IPS-15b (cell line): ENCODE measurements around the gene LRSAM1.

ENCODE experiments used
- H3K27me3 ChIP-seq: one replicate; pipeline ENCODE4 v1.6.1; 2013; ENCODE audit warnings: low read length; ENCODE audit not compliant: control insufficient read depth, insufficient read depth
- H3K36me3 ChIP-seq: one replicate; pipeline ENCODE4 v1.6.1; 2013; ENCODE audit warnings: low read length; ENCODE audit not compliant: control insufficient read depth, insufficient read depth
- H3K4me1 ChIP-seq: one replicate; pipeline ENCODE4 v1.6.1; 2013; ENCODE audit warnings: mild to moderate bottlenecking, low read length; ENCODE audit not compliant: control insufficient read depth, insufficient read depth
- H3K4me3 ChIP-seq: one replicate; pipeline ENCODE4 v1.5.1; 2013; ENCODE audit warnings: low read depth, low read length
- H3K9ac ChIP-seq: one replicate; pipeline ENCODE4 v1.6.1; 2013; ENCODE audit warnings: low read depth, mild to moderate bottlenecking, low read length
- H3K9me3 ChIP-seq: one replicate; pipeline ENCODE4 v1.6.1; 2013; ENCODE audit warnings: mild to moderate bottlenecking, low read length; ENCODE audit not compliant: control insufficient read depth, insufficient read depth

LRSAM1 gene

DNA sequence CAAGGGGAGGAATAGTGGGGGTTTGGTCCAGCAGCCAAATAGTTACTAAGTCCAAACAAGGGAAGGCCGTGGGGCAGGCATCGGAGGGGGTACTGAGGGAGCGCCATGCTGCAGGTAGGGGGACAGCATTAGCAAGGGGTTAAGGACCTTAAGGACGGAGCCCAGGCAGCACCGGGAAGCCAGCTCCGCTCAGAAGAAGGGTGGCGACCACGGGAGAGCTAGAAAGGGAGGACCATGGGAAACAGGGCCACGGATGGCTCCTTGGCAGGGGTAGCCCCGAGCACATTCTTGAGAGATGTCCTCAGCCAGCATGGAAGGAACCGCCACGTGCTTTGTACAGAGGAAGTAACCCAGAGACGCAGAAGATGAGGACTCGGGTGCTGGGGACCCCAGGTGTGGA, 84.5 kb downstream of the LRSAM1 start:
- no peaks in the 10 kb centered on the region for H3K4me1 ChIP-seq
- H3K36me3 ChIP-seq: no peaks in the 10 kb centered on the region
- no peaks in the 10 kb centered on the region for H3K27me3 ChIP-seq
- no peak overlapping the region for H3K4me3 ChIP-seq
- H3K9ac ChIP-seq: no peak overlapping the region
- no peaks in the 10 kb centered on the region for H3K9me3 ChIP-seq

DNA sequence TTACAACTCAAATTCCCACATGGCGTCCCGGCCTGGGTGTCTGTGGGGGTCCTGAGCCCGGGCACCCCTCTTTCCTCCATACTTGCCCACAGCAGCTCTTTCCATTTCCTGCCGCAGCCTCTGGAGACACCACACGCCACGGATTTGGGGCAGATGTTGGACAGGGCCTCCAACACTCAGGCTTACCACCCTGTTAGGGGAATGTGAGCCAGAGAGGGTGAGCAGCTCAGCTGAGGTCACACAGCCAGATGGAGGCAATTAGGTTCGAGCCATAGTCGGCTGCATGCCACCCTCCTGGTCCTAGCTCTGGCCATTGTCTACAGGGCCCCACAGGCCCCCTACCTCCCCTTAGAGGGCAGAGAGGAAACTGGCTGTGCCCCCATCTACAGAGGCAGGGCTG, 85.2 kb downstream of the LRSAM1 start:
- Histone ChIP-seq H3K4me1 (no peaks in the 10 kb centered on the region), H3K9me3 (no peaks in the 10 kb centered on the region), H3K4me3 (no peak overlapping the region), H3K9ac (no peak overlapping the region), H3K27me3 (no peaks in the 10 kb centered on the region), H3K36me3 (no peaks in the 10 kb centered on the region)

- Histone ChIP-seq H3K27me3 (no peaks in the 10 kb centered on the region), H3K9me3 (no peaks in the 10 kb centered on the region), H3K4me1 (no peaks in the 10 kb centered on the region), H3K4me3 (no peak overlapping the region), H3K36me3 (no peaks in the 10 kb centered on the region), H3K9ac (no peak overlapping the region)
Measured at GRCh38 chr9:127537014-127537413, 85.7 kb downstream of the LRSAM1 start.

- H3K9me3 ChIP-seq: no peaks in the 10 kb centered on the region
- H3K9ac ChIP-seq: no peak overlapping the region
- H3K36me3 ChIP-seq: no peaks in the 10 kb centered on the region
- H3K27me3 ChIP-seq: no peaks in the 10 kb centered on the region
- H3K4me1 ChIP-seq: no peaks in the 10 kb centered on the region
- no peak overlapping the region for H3K4me3 ChIP-seq
Measured at GRCh38 chr9:127537792-127538191, 86.5 kb downstream of the LRSAM1 start.

- H3K36me3 ChIP-seq: no peaks in the 10 kb centered on the region
- no peak overlapping the region for H3K9ac ChIP-seq
- H3K4me3 ChIP-seq: no peak overlapping the region
- H3K9me3 ChIP-seq: no peaks in the 10 kb centered on the region
- H3K27me3 ChIP-seq: no peaks in the 10 kb centered on the region
- H3K4me1 ChIP-seq: no peaks in the 10 kb centered on the region
Measured at GRCh38 chr9:127538849-127539258, 87.5 kb downstream of the LRSAM1 start.

DNA sequence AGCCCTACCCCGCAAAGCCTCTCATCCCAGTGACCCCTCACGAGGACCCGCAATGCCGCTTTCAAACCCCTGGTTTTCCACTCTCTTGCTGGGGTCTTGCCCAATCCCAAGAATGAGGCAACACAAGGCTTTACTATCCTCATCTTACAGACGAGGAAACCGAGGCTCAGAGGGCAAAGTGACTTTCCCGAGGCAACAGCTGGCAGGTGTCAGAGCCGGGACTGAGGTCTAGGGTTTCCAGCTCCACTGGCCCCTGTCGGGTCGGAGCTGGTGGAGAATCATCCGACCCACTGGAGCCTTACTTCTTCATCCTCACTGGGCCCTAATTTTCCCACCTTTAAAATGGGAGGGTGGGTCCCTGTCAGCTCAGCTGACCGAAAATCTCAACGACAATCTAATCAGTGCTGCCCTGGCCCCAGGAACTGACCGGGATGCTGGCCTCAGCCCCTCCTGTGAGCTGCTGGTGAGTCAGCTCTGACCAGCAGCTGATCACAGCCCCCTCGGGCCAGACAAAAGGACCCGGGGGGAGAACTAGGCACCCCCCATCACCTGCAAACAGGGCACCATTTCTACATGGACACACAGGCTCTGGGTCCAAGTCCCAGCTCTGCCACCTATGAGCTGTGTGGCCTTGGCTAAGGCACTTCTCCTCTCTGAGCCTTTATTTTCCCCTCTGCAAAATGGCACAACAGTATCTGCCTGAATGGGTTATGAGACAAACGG, 88.1 kb downstream of the LRSAM1 start:
- Histone ChIP-seq H3K36me3 (no peaks in the 10 kb centered on the region), H3K9ac (no peak overlapping the region), H3K27me3 (no peaks in the 10 kb centered on the region), H3K9me3 (no peaks in the 10 kb centered on the region), H3K4me3 (no peak overlapping the region), H3K4me1 (no peaks in the 10 kb centered on the region)

DNA sequence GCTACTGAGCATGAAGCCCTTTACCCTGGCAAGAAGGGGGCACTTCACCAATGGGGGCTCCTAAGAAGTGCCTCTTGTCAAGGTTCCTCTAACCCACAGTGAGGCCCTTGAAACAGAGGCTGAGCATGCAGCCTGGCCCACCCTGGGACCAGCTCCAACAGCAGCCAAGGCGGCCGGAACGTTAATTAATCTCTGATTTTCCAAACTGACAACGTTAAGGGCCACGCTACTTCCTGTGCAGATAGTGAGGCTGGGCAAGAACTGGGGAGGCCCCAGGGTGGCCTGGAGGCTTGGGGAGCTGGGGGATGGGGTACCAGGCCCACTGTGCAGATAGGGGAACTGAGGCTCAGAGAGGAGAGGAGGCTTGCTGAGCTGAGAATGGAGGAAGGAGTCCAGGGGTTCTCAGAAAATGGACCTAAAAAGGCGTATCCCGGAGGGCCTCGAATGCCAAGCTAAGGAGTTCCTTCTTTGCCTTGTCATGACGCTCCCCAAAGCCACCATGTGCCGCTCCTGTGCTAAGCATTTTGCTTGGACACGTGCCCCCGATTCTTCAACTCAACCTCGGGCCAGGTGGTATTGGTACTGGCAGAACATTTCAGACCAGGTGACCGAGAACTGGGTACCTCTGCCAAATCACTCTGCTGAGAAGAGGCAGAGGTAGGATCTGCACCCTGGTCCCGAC, 88.8 kb downstream of the LRSAM1 start:
- Histone ChIP-seq H3K27me3 (no peaks in the 10 kb centered on the region), H3K9ac (no peak overlapping the region), H3K4me3 (no peak overlapping the region), H3K36me3 (no peaks in the 10 kb centered on the region), H3K9me3 (no peaks in the 10 kb centered on the region), H3K4me1 (no peaks in the 10 kb centered on the region)

GRCh38 chr9:127540664-127541041, 89.3 kb downstream of the LRSAM1 start:
- Histone ChIP-seq H3K9ac (no peak overlapping the region), H3K4me3 (no peak overlapping the region), H3K9me3 (no peaks in the 10 kb centered on the region), H3K36me3 (no peaks in the 10 kb centered on the region), H3K4me1 (no peaks in the 10 kb centered on the region), H3K27me3 (no peaks in the 10 kb centered on the region)

DNA sequence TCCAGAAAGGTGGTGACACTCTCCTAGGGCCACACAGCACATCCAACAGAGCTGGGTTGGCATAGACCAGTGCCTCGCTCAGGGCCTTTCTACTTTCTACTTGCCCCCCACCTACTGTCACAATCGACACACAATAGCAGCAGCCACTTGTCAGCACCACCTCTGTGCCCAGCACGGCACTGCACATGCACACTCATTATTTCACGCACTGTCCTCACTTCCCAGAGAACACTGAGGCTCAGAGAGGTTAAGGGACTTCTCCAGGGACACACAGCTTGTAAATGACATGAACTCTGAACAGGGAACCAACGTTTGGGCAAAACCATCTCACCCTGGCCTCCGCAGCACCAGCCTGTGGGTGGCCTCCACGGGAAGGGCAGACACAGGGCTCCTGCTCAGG, 89.9 kb downstream of the LRSAM1 start:
- Histone ChIP-seq H3K36me3 (no peaks in the 10 kb centered on the region), H3K9me3 (no peaks in the 10 kb centered on the region), H3K4me3 (no peak overlapping the region), H3K9ac (no peak overlapping the region), H3K4me1 (no peaks in the 10 kb centered on the region), H3K27me3 (no peaks in the 10 kb centered on the region)

DNA sequence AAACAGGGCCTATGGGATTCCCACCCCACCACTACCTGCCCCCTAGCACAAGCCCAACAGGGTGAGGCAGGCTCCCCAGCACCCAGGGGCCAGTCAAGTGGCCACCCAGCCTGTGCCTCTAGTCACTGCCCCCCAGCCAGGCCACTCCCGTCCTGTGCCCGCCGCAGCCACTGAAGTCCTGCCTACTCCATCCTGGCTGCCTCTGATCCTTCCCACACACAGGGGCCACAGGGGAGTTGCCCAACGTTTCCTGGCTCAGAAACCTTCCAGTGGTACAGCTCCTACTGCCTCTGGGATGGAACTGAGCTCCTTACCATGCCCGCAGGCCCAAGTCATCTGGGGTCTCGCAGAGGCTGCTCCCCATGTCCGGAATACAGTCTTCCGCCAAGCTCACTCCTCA, 90.6 kb downstream of the LRSAM1 start:
- Histone ChIP-seq H3K27me3 (no peaks in the 10 kb centered on the region), H3K4me3 (no peak overlapping the region), H3K36me3 (no peaks in the 10 kb centered on the region), H3K9me3 (no peaks in the 10 kb centered on the region), H3K4me1 (no peaks in the 10 kb centered on the region), H3K9ac (no peak overlapping the region)

GRCh38 chr9:127543221-127543620, 91.9 kb downstream of the LRSAM1 start:
- H3K9me3 ChIP-seq: no peaks in the 10 kb centered on the region
- H3K27me3 ChIP-seq: no peaks in the 10 kb centered on the region
- H3K9ac ChIP-seq: no peak overlapping the region
- H3K36me3 ChIP-seq: no peaks in the 10 kb centered on the region
- no peaks in the 10 kb centered on the region for H3K4me1 ChIP-seq
- no peak overlapping the region for H3K4me3 ChIP-seq

DNA sequence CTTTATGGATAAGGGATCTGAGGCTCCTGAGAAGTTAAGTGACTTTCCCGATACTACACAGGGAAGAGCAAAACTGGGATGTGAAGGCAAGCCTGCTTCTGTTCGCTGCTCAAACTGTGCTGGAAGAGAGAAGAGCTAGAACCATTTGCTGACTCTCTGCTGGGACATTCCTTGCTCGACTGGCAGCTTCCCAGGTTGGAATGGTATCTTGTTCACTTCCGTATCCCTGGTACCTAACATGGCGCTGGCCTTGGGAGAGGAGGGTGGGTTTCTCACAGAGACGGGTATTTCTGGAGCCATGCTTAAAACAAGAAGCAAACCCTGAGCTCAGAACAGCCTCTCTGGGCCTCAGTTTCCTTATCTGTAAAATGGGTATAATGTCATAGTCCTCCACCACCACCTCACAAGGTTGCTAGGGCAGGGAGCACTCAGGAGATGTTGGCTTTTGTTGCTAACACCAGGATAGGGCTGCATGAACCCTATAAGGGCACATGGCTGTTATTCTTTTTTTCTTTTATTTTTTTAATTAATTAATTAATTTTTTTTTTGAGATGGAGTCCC, 92.7 kb downstream of the LRSAM1 start:
- H3K4me3 ChIP-seq: no peak overlapping the region
- H3K9ac ChIP-seq: no peak overlapping the region
- no peaks in the 10 kb centered on the region for H3K27me3 ChIP-seq
- no peaks in the 10 kb centered on the region for H3K9me3 ChIP-seq
- H3K4me1 ChIP-seq: no peaks in the 10 kb centered on the region
- H3K36me3 ChIP-seq: no peaks in the 10 kb centered on the region
